ENCODE data around the gene RNF39.

DNA sequence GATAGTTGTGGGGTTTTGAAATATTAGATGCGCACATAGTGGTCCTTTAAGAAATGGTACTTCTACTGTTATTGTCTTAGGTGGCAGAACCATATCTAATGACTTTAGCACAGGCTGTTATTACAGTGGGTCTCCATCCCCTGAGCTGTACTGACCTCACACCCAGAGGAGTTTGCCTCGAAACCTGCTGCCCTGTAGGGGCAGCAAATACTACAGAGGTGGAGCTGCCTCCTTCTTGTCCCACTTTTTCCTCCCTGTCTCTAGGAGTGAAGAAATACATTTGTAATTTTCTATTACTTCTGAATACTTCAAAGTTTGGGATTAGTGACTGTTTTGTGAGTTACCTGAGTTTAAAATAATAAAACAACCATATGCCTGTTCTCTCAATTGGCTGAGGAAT is 29.1 kb upstream of the RNF39 start:
- no peak for TF ChIP-seq POLR2A (IDR thresholded peaks at IDR 0.05)
- TF ChIP-seq, protein P1, sequence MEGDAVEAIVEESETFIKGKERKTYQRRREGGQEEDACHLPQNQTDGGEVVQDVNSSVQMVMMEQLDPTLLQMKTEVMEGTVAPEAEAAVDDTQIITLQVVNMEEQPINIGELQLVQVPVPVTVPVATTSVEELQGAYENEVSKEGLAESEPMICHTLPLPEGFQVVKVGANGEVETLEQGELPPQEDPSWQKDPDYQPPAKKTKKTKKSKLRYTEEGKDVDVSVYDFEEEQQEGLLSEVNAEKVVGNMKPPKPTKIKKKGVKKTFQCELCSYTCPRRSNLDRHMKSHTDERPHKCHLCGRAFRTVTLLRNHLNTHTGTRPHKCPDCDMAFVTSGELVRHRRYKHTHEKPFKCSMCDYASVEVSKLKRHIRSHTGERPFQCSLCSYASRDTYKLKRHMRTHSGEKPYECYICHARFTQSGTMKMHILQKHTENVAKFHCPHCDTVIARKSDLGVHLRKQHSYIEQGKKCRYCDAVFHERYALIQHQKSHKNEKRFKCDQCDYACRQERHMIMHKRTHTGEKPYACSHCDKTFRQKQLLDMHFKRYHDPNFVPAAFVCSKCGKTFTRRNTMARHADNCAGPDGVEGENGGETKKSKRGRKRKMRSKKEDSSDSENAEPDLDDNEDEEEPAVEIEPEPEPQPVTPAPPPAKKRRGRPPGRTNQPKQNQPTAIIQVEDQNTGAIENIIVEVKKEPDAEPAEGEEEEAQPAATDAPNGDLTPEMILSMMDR (IDR thresholded peaks at IDR 0.05): no peak

Measured in transverse colon (tissue), 3 donors.